GM12892 (cell line): ENCODE measurements around the gene SFXN5.

Experiments
- POLR2A ChIP-seq: IDR thresholded peaks from 2 replicates; pipeline ENCODE4 v1.6.1; 2011; ENCODE audit warnings: low read depth, low read length, control low read depth
- POLR2AphosphoS5 ChIP-seq: IDR thresholded peaks from 2 replicates; pipeline ENCODE4 v1.6.1; 2011; ENCODE audit warnings: low read depth, low read length, control low read depth
- TAF1 ChIP-seq: IDR thresholded peaks from 2 replicates; pipeline ENCODE4 v1.6.1; 2011; ENCODE audit warnings: low read depth, mild to moderate bottlenecking, control low read depth, low read length, borderline replicate concordance

GRCh38 chr2:73095910-73096309 lies 24.4 kb upstream of the SFXN5 start:
- TF ChIP-seq TAF1 (no peak), POLR2A (no peak), POLR2AphosphoS5 (no peak)
